ENCODE data around the gene RABGAP1.

The RABGAP1 gene

DNA sequence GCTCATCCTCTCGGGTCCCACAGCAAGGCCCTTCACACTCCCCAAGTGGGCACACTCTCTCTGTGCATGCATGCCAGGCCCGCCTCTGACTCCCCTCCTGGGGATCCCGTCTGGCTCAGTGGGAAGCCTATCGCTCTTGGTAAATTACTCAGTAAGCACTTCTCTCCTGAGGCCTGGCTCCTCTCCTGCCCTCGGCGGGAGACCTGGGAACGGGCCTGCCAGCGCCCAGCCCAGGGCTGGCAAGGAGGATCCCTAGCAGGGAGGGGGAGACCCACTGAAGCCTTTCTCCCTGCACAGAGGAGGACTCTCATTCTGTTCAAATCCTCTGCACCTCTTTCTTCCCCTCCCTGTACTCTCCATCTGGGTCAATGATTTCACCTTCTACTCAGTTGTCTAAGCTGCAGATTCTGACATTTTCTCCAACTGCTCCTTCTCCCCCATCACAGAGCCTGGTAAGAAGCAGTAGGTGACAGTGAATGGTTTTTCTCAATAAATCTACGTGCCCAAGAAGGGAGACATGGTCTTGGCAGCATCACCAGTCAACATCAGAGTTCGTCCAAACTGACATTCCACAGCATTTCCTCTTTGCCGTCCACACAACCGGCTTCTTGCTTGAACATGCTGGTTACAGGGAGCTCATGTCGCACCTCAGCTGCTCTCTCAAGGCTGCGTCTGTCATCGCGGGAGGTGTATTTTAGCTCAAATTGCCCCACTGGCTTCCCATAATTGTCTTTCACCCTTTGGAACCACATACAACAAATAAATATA lies 174.5 kb downstream of the RABGAP1 start:
- no peak for DNase-seq

DNA sequence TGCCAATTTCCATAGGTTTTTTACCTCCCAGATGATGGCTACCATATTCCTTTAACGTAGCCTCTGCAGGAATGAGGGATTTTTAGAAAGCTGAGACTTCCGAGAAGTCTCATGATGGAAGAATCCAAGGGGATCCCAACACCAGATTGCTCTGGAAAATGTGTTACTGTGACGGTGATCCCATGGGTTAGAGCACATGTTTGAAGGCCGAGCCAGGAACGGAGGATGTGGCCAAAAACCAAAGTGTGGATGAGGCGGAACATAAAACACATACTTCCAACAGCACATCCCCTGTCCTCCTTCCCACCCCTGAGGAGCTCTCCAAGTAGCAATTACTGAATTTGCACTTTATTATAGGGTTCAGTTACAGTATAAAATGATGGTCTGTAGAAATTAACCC lies 175.2 kb downstream of the RABGAP1 start:
- no peak for DNase-seq

GRCh38 chr9:123119566-123119965 lies 178.7 kb downstream of the RABGAP1 start:
- DNase-seq = no peak

DNA sequence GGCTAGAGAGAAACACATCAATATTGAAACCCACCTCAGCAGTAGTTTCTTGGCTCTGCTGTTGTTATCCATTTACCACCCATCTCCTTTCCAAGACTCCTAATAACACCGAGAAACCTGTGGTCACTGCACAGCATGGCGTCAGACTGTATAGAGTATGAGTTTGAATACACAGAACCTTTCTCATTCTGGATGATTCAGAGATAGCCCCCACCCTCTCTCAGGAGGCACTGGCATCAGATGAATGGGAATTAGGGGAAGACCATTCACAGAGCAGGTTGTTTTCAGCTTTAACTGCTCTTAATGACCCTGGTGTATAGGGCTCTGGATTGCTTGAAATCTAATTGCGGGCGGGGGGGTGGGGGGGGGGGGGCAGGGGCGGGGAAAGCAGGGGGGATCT lies 179.3 kb downstream of the RABGAP1 start:
- no peak for DNase-seq

- DNase-seq = no peak
These were observed 180.1 kb downstream of the RABGAP1 start for GRCh38 chr9:123120953-123121352.

- no peak for DNase-seq
These were observed 180.6 kb downstream of the RABGAP1 start for GRCh38 chr9:123121457-123121856.

GRCh38 chr9:123127512-123128075 lies 186.8 kb downstream of the RABGAP1 start:
- DNase-seq = no peak

- DNase-seq = no peak
These were observed 187.8 kb downstream of the RABGAP1 start for GRCh38 chr9:123128591-123128990.

DNA sequence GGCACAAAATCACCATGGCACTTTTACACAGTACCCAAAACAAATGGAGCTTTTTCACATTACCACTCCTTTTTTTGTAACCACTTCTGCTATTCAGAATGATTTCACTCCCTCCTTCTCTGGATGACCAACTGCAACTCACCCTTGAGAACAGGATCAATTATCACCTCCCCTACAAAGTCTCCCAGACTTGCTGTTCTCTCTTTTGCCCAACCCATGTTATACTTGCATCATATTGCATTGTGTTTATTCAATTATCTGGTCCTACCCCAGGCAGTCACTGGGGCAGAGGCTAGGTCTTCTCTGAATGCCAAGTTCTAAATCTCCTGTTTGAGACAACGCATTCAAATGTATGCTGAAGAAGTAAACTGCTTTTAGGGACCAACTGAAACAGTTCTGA lies 188.6 kb downstream of the RABGAP1 start:
- no peak for DNase-seq

GRCh38 chr9:123131258-123131657 lies 190.4 kb downstream of the RABGAP1 start:
- no peak for DNase-seq

DNA sequence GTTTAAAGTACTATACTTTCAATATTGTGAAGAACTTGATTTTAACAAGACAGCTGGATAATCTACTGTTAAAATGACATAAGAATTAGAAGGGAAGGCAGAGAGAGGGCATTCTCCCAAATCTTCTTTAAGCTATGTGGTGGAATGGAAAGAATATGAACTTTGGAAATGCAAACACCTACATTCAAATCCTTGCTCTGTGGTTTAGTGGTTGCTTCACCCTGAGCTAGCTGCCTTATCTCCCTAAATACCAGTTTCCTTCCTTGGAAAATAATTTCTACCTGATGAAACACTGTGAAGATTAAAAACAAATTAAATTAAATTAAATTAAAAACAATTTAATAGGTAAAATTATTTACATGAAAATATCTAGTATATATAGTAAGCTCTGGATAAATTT lies 191.2 kb downstream of the RABGAP1 start:
- no peak for DNase-seq

DNA sequence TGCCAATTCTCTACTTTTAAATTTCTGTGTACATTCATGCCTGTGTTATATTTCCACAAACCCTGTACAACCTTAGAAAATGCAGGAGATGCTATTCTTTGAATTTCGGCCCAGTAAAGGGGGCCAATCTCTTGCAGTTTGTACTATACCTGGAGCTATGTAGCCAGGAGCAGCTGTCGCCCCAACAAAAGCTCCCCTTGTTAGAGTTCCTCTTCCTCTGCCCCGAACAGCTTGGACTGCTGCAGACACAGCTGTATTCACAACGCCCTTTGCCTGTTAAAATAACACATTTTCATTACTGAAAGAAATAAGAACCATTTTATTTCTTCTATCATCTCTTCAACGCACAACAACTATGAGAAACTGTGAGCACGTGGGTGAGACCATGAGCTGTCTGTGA lies 191.9 kb downstream of the RABGAP1 start:
- no peak for DNase-seq

DNA sequence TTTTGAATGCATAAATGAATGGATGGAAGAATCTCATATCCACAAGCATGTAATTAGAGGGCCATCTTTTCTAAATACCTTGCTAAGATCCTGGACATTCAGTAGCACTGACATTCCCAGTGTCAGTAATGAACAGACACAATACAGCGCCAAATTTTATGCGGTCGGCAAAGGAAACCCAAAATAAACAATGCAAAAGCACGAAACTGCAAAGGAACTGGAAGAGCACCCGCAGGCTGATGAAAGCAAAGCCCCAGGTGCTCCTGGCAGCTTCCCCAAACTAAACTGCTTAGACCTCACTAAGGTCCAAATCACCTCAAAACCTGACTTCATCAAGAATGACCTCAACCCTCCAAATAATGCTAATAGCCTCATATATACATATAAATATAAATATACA lies 194.6 kb downstream of the RABGAP1 start:
- no peak for DNase-seq

DNA sequence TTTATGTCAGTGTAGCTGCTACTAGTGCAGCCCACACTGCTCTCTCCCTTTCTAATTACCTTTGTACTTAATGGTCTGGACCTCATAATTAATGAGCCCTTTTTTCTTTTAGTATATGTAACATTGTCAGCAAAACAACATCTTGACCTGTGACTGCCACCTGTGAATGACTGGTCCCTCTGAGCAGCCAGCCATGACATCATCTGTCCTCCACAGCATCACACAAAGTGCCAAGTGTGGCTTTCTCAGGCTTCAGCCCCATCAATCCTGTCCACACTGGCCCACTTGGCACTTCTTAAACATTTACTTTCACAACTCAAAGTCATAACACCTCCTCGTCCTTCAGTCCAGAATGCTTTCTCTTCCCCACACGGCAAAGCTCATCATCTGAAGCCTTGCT lies 197.3 kb downstream of the RABGAP1 start:
- no peak for DNase-seq

- no peak for DNase-seq
These were observed 208.2 kb downstream of the RABGAP1 start for GRCh38 chr9:123149067-123149466.

DNA sequence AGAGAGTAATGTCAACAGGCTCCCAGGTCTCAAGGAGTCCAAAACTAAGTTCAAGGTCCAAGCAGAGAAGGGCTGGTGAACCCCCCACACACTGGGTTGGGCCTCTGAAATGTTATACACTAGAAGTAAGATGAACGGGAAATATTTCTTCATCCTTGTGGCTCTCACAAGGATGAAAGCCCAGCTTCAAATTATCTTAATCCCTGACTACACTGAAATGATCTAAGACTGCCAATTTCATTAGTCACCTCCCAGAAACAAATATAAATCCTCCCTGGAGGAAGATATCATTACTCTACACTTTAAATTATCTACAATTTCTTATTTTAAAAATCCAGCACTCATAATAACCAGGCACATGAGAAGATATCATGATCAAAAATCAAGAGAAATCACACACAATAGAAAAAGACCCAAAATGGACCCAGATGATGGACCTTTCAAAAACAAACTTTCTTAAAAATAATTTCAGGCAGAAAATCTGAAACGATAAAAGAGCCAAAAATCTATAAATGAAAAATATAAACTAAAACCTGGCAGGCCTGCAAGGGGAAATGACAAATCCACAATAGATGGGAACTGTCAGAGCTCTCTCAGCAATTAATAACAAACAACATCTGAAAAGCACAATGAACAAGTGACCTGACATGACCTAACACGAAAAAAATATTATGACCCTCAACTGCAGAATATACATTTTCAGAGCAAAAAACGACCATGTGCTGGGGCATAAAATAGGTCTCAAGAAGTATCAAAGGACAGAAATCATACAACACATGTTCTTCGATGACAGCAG lies 210.1 kb downstream of the RABGAP1 start:
- DNase-seq = no peak
